Adipocyte (in vitro differentiated cells): ENCODE data around the gene LCLAT1.
"Not testable (repeated sequence)": the region's sequence is repeated elsewhere in the genome, so short reads cannot be mapped to it uniquely, and the experiment has no call there.

Source experiments
- DNase-seq: peaks from one replicate; pipeline ENCODE4 v3.0.0-alpha.2; 2015; ENCODE audit warnings: low read depth
- H3K27me3 ChIP-seq: replicated peaks from 2 replicates; pipeline ENCODE4 v1.7.0; 2013; ENCODE audit warnings: mild to moderate bottlenecking, low read length, moderate library complexity; ENCODE audit not compliant: control insufficient read depth, insufficient read depth
- H3K36me3 ChIP-seq: 2 replicates; pipeline ENCODE4 v1.7.0; 2013; ENCODE audit warnings: low read length, mild to moderate bottlenecking, moderate library complexity; ENCODE audit not compliant: control insufficient read depth, insufficient read depth, severe bottlenecking
- H3K4me1 ChIP-seq: 2 replicates; pipeline ENCODE4 v1.7.0; 2013; ENCODE audit warnings: mild to moderate bottlenecking, low read length, moderate library complexity; ENCODE audit not compliant: control insufficient read depth, insufficient read depth
- H3K4me3 ChIP-seq: 2 replicates; pipeline ENCODE4 v1.7.0; 2013; ENCODE audit warnings: mild to moderate bottlenecking, low read length, moderate library complexity
- H3K9ac ChIP-seq: 2 replicates; pipeline ENCODE4 v1.7.0; 2013; ENCODE audit warnings: mild to moderate bottlenecking, low read length, moderate library complexity
- H3K9me3 ChIP-seq: 2 replicates; pipeline ENCODE4 v1.7.0; 2013; ENCODE audit warnings: mild to moderate bottlenecking, low read length, moderate library complexity; ENCODE audit not compliant: control insufficient read depth

LCLAT1 gene

DNA sequence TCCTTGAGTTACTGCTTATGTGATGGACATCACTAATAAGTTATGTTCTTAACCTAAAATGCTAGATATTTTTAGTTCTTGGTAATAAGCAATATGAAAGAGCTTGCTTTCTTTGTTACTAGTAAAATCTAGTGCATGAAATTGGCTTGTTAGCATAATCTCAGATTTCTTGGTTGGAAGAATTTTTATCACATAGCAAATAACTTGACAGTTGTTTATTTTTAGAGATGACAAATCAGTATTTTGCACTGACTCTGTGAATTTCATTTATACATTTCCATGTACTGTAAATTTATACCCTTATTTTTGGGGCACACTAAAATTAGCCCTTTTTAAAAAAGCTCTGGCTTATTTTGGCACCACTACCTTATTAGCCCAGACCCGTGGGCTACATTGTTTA, 45.6 kb downstream of the LCLAT1 start:
- peak; percentile 43 for DNase-seq
- H3K36me3 ChIP-seq: no peaks in the 10 kb centered on the region
- H3K27me3 ChIP-seq: no peaks in the 10 kb centered on the region
- peaks cover under 1% of the 10 kb centered on the region for H3K9me3 ChIP-seq
- no peak overlapping the region for H3K4me3 ChIP-seq
- H3K4me1 ChIP-seq: peaks cover 20% of the 10 kb centered on the region
- no peak overlapping the region for H3K9ac ChIP-seq

DNA sequence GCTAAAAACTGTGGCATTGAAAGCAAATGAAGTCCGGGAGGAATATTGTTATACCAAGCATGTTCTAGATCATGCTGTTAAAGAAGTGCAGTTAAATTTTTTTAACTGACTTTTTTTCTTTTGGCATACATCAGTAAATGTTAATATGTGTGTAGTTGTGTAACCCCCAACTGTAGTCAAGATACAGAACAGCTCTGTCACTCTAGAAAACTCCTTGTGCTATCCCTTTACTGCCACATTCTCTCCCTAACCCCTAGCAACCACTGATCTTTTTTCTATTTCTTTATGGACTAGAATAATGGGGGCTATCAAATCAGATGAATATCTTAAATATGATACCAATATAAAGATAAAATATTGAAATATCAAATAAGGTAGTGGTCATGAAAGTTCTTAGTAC, 46.4 kb downstream of the LCLAT1 start:
- H3K4me3 ChIP-seq: no peak overlapping the region
- peaks cover 2% of the 10 kb centered on the region for H3K9me3 ChIP-seq
- peaks cover 12% of the 10 kb centered on the region for H3K4me1 ChIP-seq
- H3K9ac ChIP-seq: no peak overlapping the region
- H3K27me3 ChIP-seq: no peaks in the 10 kb centered on the region
- no peaks in the 10 kb centered on the region for H3K36me3 ChIP-seq
- DNase-seq: no peak

DNA sequence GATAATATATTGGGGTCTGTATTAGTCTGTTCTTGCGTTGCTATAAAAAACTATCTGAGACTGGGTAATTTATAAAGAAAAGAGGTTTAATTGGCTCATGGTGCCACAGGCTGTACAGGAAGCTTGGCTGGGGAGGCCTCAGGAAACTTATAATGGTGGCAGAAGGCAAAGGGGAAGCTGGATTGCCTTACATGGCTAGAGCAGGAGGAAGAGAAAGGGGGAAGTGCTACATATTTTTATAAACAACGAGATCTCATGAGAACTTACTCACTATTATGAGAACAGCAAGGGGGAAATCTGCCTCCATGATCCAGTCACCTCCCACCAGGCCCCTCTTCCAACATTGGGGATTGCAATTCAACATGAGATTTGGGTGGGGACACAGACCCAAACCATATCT, 48.9 kb downstream of the LCLAT1 start:
- H3K27me3 ChIP-seq, H3K9ac ChIP-seq, H3K9me3 ChIP-seq, H3K36me3 ChIP-seq, DNase-seq, H3K4me3 ChIP-seq: not testable (repeated sequence)
- H3K4me1 ChIP-seq: peaks cover 10% of the 10 kb centered on the region

DNA sequence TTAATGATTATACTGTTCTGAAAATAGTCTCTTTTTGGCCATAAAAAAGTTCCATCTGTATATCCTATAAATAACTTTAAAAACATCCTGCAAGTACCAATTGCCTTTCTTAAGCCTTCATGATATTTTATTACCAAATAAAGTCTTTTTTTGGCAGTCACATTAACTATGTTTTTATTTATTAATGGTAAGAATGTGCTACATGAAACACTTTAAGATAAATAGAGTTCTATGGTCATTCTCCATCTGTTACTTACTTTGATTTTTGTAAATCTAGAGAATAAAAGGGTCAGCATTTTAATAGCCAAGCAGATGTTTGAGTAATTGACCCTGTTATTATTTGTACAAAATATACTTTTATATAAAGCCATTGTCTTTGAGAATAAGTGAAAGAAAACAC, 52.6 kb downstream of the LCLAT1 start:
- Histone ChIP-seq H3K9ac (no peak overlapping the region), H3K27me3 (no peaks in the 10 kb centered on the region), H3K36me3 (peaks cover 4% of the 10 kb centered on the region), H3K4me1 (no peaks in the 10 kb centered on the region), H3K4me3 (no peak overlapping the region), H3K9me3 (peaks cover 5% of the 10 kb centered on the region)
- no peak for DNase-seq

DNA sequence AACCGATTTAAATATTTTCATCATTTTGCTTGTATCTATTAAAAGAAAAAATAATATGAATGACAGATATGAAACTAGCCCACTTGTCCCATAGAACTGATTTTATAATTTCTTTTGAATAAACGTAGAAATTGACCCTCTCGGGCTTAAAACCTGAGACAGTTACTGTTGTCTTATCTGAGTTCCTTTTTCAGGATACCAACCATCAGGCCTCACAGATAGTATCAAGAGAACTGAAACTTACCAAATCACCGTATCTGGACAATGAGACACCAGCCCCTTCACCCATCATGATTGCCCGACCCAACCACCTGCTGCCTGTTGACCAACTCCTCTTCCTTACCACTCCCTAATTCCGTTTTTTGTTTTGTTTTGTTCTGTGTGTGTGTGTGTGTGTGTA, 53.7 kb downstream of the LCLAT1 start:
- Histone ChIP-seq H3K27me3 (no peaks in the 10 kb centered on the region), H3K9me3 (peaks cover 5% of the 10 kb centered on the region), H3K4me3 (no peak overlapping the region), H3K9ac (no peak overlapping the region), H3K4me1 (no peaks in the 10 kb centered on the region), H3K36me3 (peaks cover 4% of the 10 kb centered on the region)
- no peak for DNase-seq

DNA sequence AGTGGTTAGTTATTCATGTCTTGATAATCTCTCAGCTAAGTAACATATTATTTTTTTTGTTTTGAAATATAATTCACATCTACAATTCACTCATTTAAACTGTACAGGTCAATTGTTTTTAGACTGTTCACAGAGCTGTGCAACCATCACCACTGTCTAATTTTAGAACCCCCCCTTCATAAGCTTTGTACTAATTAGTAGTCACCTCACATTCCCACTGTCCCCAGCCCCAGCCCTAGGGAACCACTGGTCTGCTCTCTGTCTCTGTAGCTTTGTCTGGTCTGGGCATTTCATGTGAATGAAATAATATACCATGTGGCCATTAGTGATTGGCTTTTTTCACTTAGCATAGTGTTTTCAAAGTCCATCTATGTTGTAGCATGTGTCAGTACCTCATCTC, 55.3 kb downstream of the LCLAT1 start:
- Histone ChIP-seq H3K36me3 (peaks cover 4% of the 10 kb centered on the region), H3K27me3 (no peaks in the 10 kb centered on the region), H3K4me1 (no peaks in the 10 kb centered on the region), H3K9ac (no peak overlapping the region), H3K4me3 (no peak overlapping the region), H3K9me3 (peaks cover 5% of the 10 kb centered on the region)
- no peak for DNase-seq

DNA sequence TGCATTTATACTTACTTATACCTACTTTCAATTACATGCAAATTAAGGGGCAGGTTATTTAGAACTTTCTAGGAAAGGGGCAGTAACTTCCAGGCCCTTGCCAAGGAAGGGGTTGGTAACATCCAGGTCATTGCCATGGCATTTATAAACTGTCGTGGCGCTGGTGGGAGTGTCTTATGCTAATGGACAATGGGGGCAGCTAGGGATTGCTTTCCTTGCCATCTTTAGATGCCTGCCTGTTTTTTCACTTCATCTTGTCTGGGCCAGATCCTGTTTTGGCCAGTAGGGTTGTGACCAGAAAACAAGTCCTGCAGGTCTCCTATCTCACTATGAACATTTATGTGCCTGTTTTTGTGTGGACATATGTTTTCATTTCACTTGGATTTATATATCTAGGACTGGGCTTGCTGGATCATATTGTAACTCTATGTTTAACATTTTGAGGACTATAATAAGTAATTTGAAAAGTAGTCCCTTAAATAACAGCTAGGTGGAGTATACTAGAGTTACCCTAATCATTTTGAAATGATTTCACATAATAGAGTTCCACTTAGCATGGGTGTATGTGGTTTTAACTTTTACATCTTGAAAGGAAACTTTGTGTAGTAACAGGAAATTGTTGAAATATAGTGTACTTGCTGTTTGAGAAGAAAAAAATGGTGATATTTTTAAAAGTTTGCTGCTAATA, 56.1 kb downstream of the LCLAT1 start:
- DNase-seq: no peak
- no peak overlapping the region for H3K4me3 ChIP-seq
- peaks cover 4% of the 10 kb centered on the region for H3K36me3 ChIP-seq
- no peaks in the 10 kb centered on the region for H3K4me1 ChIP-seq
- H3K9ac ChIP-seq: no peak overlapping the region
- no peaks in the 10 kb centered on the region for H3K27me3 ChIP-seq
- peaks cover 3% of the 10 kb centered on the region for H3K9me3 ChIP-seq

DNA sequence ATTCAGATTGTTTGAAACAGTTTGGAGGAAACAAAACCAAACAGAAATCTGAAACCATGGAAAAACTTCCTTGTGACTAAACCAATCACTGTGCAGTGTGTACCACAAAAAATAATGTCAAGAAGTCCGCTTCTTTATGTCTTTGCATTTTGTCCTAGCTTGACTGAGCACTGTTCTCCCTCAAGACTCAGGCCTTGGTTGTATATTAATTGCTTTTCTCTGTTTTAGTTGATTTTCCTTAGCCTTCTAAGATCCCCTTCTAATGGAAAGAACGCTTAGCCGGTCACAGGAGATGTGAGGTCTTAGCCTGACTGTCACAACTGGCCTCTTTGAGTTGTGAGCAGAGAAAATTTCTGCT, 56.6 kb downstream of the LCLAT1 start:
- Histone ChIP-seq H3K4me1 (no peaks in the 10 kb centered on the region), H3K9me3 (peaks cover 3% of the 10 kb centered on the region), H3K9ac (no peak overlapping the region), H3K36me3 (peaks cover 4% of the 10 kb centered on the region), H3K27me3 (no peaks in the 10 kb centered on the region), H3K4me3 (no peak overlapping the region)
- DNase-seq: no peak

DNA sequence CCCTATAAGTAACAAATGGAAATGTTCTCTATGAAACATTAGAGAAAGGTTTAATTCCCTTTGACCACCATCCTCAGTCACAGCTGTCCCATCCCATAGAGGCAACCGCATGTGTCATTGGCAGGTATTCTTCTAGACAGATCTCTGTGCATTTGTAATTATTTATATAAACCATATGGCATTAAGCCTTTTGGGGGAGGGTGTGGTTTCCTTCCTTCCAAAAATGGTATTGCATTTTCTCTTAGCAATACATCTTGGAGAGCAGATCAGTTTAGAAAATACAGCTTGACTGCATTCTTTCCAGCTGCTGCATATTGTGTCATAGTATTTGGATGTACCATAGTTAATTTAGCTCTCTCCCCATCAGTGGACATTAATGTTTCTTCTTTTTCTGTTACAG, 57.7 kb downstream of the LCLAT1 start:
- peaks cover 4% of the 10 kb centered on the region for H3K36me3 ChIP-seq
- no peak overlapping the region for H3K4me3 ChIP-seq
- H3K4me1 ChIP-seq: no peaks in the 10 kb centered on the region
- no peaks in the 10 kb centered on the region for H3K27me3 ChIP-seq
- H3K9ac ChIP-seq: no peak overlapping the region
- peak; percentile 13 for DNase-seq
- peaks cover 3% of the 10 kb centered on the region for H3K9me3 ChIP-seq

DNA sequence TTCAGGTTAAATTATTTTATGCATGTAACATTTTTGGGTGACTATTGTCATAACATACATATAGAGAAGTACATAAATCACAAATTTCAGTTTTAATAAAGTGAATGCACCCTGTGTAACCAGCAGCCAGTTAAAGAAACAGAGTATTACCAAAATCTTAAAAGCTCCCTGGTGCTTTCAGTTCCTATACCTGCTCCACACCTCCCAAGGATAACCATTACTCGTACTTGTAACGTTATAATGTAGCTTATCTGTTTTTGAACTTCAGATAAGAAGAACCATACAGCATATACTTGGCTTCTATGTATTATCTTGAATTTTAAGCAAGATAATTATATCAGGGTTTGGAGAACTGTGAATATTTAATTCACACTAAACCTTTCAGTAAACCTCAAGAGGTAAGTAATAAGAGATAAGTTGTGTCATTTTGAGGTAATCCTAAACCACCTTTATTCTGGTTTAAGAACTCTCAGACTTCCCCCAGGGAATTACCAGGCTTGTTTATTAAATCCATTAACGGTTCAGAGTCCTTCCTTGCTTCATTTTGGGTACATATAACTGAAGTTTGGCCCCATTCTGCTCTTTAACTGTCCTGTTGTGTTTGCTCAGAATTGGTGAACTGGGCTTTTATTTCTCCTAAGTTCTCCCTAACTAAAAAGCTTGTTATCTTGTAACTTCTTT, 58.6 kb downstream of the LCLAT1 start:
- no peaks in the 10 kb centered on the region for H3K27me3 ChIP-seq
- H3K9me3 ChIP-seq: peaks cover 3% of the 10 kb centered on the region
- H3K4me1 ChIP-seq: peaks cover under 1% of the 10 kb centered on the region
- H3K9ac ChIP-seq: no peak overlapping the region
- DNase-seq: no peak
- H3K4me3 ChIP-seq: no peak overlapping the region
- peaks cover 4% of the 10 kb centered on the region for H3K36me3 ChIP-seq

DNA sequence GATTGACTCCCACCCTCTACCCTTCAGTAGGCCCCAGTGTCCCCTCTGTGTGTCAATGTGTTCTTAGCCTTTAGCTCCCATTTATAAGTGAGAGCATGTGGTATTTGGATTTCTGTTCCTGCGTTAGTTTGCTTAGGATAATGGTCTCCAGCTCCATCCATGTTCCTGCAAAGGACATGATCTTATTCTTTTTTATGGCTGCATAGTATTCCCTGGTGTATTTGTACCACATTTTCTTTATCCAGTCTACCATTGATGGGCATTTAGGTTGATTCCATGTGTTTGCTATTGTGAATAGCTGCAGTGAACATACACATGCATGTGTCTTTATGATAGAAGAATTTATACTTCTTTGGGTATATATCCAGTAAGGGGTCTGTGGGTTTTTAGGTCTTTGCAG, 60.4 kb downstream of the LCLAT1 start:
- not testable (repeated sequence) for H3K9ac ChIP-seq, H3K36me3 ChIP-seq, H3K9me3 ChIP-seq, H3K4me3 ChIP-seq, H3K27me3 ChIP-seq, DNase-seq
- H3K4me1 ChIP-seq: peaks cover 11% of the 10 kb centered on the region

DNA sequence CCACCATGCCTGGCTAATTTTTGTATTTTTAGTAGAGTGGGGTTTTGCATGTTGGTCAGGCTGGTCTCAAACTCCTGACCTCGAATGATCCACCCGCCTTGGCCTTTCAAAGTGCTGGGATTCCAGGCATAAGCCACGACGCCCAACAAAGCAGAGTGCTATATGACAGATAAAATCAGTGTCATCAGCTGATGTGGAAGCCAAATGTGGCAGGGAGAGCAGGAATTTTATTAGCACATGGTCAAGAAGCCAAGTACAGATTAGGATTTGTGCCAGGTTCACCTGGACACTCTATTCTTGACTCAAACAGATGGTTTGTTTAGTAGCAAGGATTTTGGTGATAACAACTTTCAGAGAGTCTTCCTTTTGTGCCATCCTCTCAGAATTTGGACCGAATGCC, 62.7 kb downstream of the LCLAT1 start:
- H3K4me3 ChIP-seq: no peak overlapping the region
- no peak for DNase-seq
- no peaks in the 10 kb centered on the region for H3K27me3 ChIP-seq
- H3K36me3 ChIP-seq: no peaks in the 10 kb centered on the region
- no peaks in the 10 kb centered on the region for H3K9me3 ChIP-seq
- H3K9ac ChIP-seq: no peak overlapping the region
- peaks cover 12% of the 10 kb centered on the region for H3K4me1 ChIP-seq
